IMR-90 (cell line): ENCODE results near the gene GLS. TPM values are rescaled to one million over a fixed set of nuclear protein-coding genes. Genes with fewer than 3 reads are reported as not detected.
A peak's percentile ranks its signal among the peaks of the same experiment; 100 is the strongest.

Experiments
- ATAC-seq: fragments of 200-7000 bp; cut with Tn5 transposase; 2 replicates; pipeline ENCODE4 v1.9.1; 2020; ENCODE audit warnings: low read depth, mild to moderate bottlenecking, moderate library complexity
- BruUV-seq: library from RNA; stranded (reverse); fragments of 400-500 nt; replicated peaks from 2 replicates; lab custom pipeline; 2021; lab: Mats Ljungman, UMichigan
- CTCF ChIA-PET: fragments of 300-600 bp; formaldehyde crosslinking; extraction: SDS; loops from one replicate; lab custom pipeline; 2021; ENCODE audit warnings: antibody characterized with exemption; lab: Yijun Ruan, JAX
- POLR2A ChIA-PET: fragments of 300-600 bp; sonication (Branson Sonifier 250); formaldehyde crosslinking; loops from one replicate; lab custom pipeline; 2022; ENCODE audit warnings: antibody characterized with exemption; ENCODE audit not compliant: unreplicated experiment; lab: Charles Lee
- DNase-seq: peaks from one replicate; pipeline ENCODE4 v3.0.0; 2013
- H2AFZ ChIP-seq: replicated peaks from 2 replicates; pipeline ENCODE3; 2013; ENCODE audit warnings: low read length, mild to moderate bottlenecking; ENCODE audit not compliant: poor library complexity
- H2AK5ac ChIP-seq: 2 replicates; pipeline ENCODE4 v1.6.1; 2013; ENCODE audit warnings: low read depth, low read length, inconsistent platforms
- H2AK9ac ChIP-seq: replicated peaks from 2 replicates; pipeline ENCODE3; 2013; ENCODE audit warnings: mild to moderate bottlenecking, low read depth, low read length, moderate library complexity; ENCODE audit not compliant: poor library complexity
- H2BK120ac ChIP-seq: 2 replicates; pipeline ENCODE4 v1.6.1; 2013; ENCODE audit warnings: low read depth, low read length, inconsistent platforms
- H2BK15ac ChIP-seq: 3 replicates; pipeline ENCODE4 v1.6.1; 2013; ENCODE audit warnings: low read depth, low read length, inconsistent platforms
- H2BK20ac ChIP-seq: 2 replicates; pipeline ENCODE4 v1.6.1; 2013; ENCODE audit warnings: low read depth, mild to moderate bottlenecking, inconsistent platforms, low read length, moderate library complexity
- H2BK5ac ChIP-seq: 2 replicates; pipeline ENCODE4 v1.6.1; 2013; ENCODE audit warnings: mild to moderate bottlenecking, low read depth, low read length, inconsistent platforms; ENCODE audit not compliant: poor library complexity, severe bottlenecking
- H3K14ac ChIP-seq: replicated peaks from 2 replicates; pipeline ENCODE4 v1.6.1; 2013; ENCODE audit warnings: low read depth, low read length, inconsistent platforms
- H3K18ac ChIP-seq: 2 replicates; pipeline ENCODE4 v1.6.1; 2013; ENCODE audit warnings: low read depth, low read length, control low read depth
- H3K23ac ChIP-seq: 2 replicates; pipeline ENCODE4 v1.6.1; 2013; ENCODE audit warnings: low read depth, low read length, inconsistent platforms
- H3K27ac ChIP-seq: 2 replicates; pipeline ENCODE4 v1.5.1; 2013; ENCODE audit warnings: mild to moderate bottlenecking, control low read depth, low read length; ENCODE audit not compliant: insufficient read depth
- H3K27me3 ChIP-seq: 2 replicates; pipeline ENCODE4 v1.6.1; 2013; ENCODE audit warnings: low read length; ENCODE audit not compliant: control insufficient read depth, insufficient read depth
- H3K36me3 ChIP-seq: 2 replicates; pipeline ENCODE4 v1.6.1; 2013; ENCODE audit warnings: low read length, mixed read lengths; ENCODE audit not compliant: control insufficient read depth, insufficient read depth
- H3K4ac ChIP-seq: 2 replicates; pipeline ENCODE4 v1.6.1; 2013; ENCODE audit warnings: low read depth, low read length, inconsistent platforms
- H3K4me1 ChIP-seq: 2 replicates; pipeline ENCODE4 v1.6.1; 2013; ENCODE audit warnings: low read length, mixed read lengths; ENCODE audit not compliant: control insufficient read depth, insufficient read depth
- H3K4me2 ChIP-seq: 2 replicates; pipeline ENCODE4 v1.6.1; 2013; ENCODE audit warnings: low read depth, mild to moderate bottlenecking, control low read depth, low read length, moderate library complexity
- H3K4me3 ChIP-seq: 2 replicates; pipeline ENCODE4 v1.5.1; 2013; ENCODE audit warnings: low read depth, mild to moderate bottlenecking, control low read depth, low read length, moderate library complexity; ENCODE audit not compliant: insufficient read depth
- H3K56ac ChIP-seq: 2 replicates; pipeline ENCODE4 v1.6.1; 2013; ENCODE audit warnings: low read length, inconsistent platforms; ENCODE audit not compliant: insufficient read depth; ENCODE audit errors: extremely low read depth
- H3K79me1 ChIP-seq, 2 experiments: 2 replicates each; pipeline ENCODE4 v1.6.1; 2013; ENCODE audit warnings: low read length in 2 of 2, inconsistent platforms in 1 of 2, low read depth in 1 of 2
- H3K9ac ChIP-seq: 2 replicates; pipeline ENCODE4 v1.6.1; 2013; ENCODE audit warnings: low read depth, low read length, control low read depth
- H3K9me1 ChIP-seq: 2 replicates; pipeline ENCODE4 v1.6.1; 2013; ENCODE audit warnings: low read length, inconsistent platforms; ENCODE audit not compliant: insufficient read depth
- H3K9me3 ChIP-seq: 2 replicates; pipeline ENCODE4 v1.6.1; 2013; ENCODE audit warnings: low read length; ENCODE audit not compliant: control insufficient read depth, insufficient read depth
- H4K20me1 ChIP-seq: 2 replicates; pipeline ENCODE4 v1.6.1; 2013; ENCODE audit warnings: low read length, inconsistent platforms; ENCODE audit not compliant: insufficient read depth
- H4K5ac ChIP-seq: 2 replicates; pipeline ENCODE4 v1.6.1; 2013; ENCODE audit warnings: mild to moderate bottlenecking, low read depth, low read length, control low read depth
- H4K8ac ChIP-seq, 2 experiments: 2 replicates each; pipeline ENCODE4 v1.6.1; 2013; ENCODE audit warnings: low read depth in 2 of 2, low read length in 2 of 2, control low read depth in 1 of 2, inconsistent platforms in 1 of 2
- H4K91ac ChIP-seq: 2 replicates; pipeline ENCODE4 v1.6.1; 2013; ENCODE audit warnings: low read depth, low read length, inconsistent platforms; ENCODE audit not compliant: insufficient read depth
- BHLHE40 ChIP-seq: fragments of 150-350 bp; IDR thresholded peaks from 2 replicates; pipeline ENCODE4 v1.6.1; 2016; ENCODE audit warnings: mild to moderate bottlenecking, low read depth, low read length
- CEBPB ChIP-seq: IDR thresholded peaks from 2 replicates; pipeline ENCODE4 v1.6.1; 2012; ENCODE audit warnings: low read depth, low read length, improper control_type of control experiment
- CHD1 ChIP-seq: IDR thresholded peaks from 2 replicates; pipeline ENCODE4 v1.6.1; 2012; ENCODE audit warnings: low read depth, low read length, improper control_type of control experiment
- CTCF ChIP-seq: conservative IDR thresholded peaks from 2 replicates; pipeline ENCODE4 v1.5.1; 2012; ENCODE audit warnings: mild to moderate bottlenecking, low read depth, low read length, improper control_type of control experiment
- ELK1 ChIP-seq: fragments of 150-350 bp; IDR thresholded peaks from 2 replicates; pipeline ENCODE4 v1.6.1; 2016; ENCODE audit warnings: low read depth, mild to moderate bottlenecking, low read length, moderate library complexity, borderline replicate concordance
- FOS ChIP-seq: fragments of 150-350 bp; IDR thresholded peaks from 2 replicates; pipeline ENCODE4 v1.6.1; 2016; ENCODE audit warnings: low read depth, low read length
- MAFK ChIP-seq: IDR thresholded peaks from 2 replicates; pipeline ENCODE4 v1.6.1; 2012; ENCODE audit warnings: low read depth, low read length, improper control_type of control experiment
- MAZ ChIP-seq: IDR thresholded peaks from 2 replicates; pipeline ENCODE4 v1.6.1; 2012; ENCODE audit warnings: low read depth, mild to moderate bottlenecking, low read length, improper control_type of control experiment, moderate library complexity, borderline replicate concordance
- MXI1 ChIP-seq: IDR thresholded peaks from 2 replicates; pipeline ENCODE4 v1.6.1; 2012; ENCODE audit warnings: low read depth, mild to moderate bottlenecking, low read length, moderate library complexity, borderline replicate concordance
- NFE2L2 ChIP-seq: fragments of 150-350 bp; IDR thresholded peaks from 2 replicates; pipeline ENCODE4 v1.6.1; 2016; ENCODE audit warnings: low read depth, mild to moderate bottlenecking, low read length
- POLR2A ChIP-seq: IDR thresholded peaks from 2 replicates; pipeline ENCODE4 v1.6.1; 2012; ENCODE audit warnings: mild to moderate bottlenecking, low read depth, low read length
- RAD21 ChIP-seq: IDR thresholded peaks from 2 replicates; pipeline ENCODE4 v1.6.1; 2012; ENCODE audit warnings: low read length, improper control_type of control experiment
- RCOR1 ChIP-seq: IDR thresholded peaks from 2 replicates; pipeline ENCODE4 v1.6.1; 2012; ENCODE audit warnings: mild to moderate bottlenecking, low read length, improper control_type of control experiment; ENCODE audit not compliant: insufficient replicate concordance
- RFX5 ChIP-seq: IDR thresholded peaks from 2 replicates; pipeline ENCODE4 v1.8.0; 2012; ENCODE audit warnings: low read depth, mild to moderate bottlenecking, low read length, moderate library complexity
- SMC3 ChIP-seq: fragments of 150-350 bp; IDR thresholded peaks from 2 replicates; pipeline ENCODE4 v1.6.1; 2016; ENCODE audit warnings: low read depth, mild to moderate bottlenecking, antibody characterized with exemption, low read length, moderate library complexity
- WGBS, 2 experiments: methylation state at CpG; one replicate each; pipeline versions ENCODE4 v1.1.5 to v1.1.7; 2013; ENCODE audit warnings: missing lambda C conversion rate in 2 of 2; ENCODE audit not compliant: insufficient read length in 1 of 2; ENCODE audit errors: extremely low coverage in 2 of 2; 5-methylcytosine and 5-hydroxymethylcytosine counted together
- dilution Hi-C: fragments of 300-500 bp; cut with HindIII; formaldehyde crosslinking; loops from one replicate; pipeline ENCODE4 v1.14.3; 2018; ENCODE audit warnings: low sequenced_read_pairs; ENCODE audit not compliant: unreplicated experiment
- in situ Hi-C: fragments of 300-500 bp; cut with MboI; formaldehyde crosslinking; loops from 3 replicates; pipeline ENCODE4 v1.14.3; 2019; ENCODE audit warnings: low sequenced_read_pairs, inconsistent platforms, mixed read lengths
- intact Hi-C: fragments of 100-400 bp; cut with micrococcal nuclease; formaldehyde crosslinking; loops from 2 replicates; pipeline ENCODE4 v1.10.0; 2022
- polyA plus RNA-seq, 3 experiments: library from polyadenylated mRNA; depleted of rRNA; stranded (reverse); fragments of >200 nt; gene quantifications; 2 replicates each; pipeline ENCODE4 v1.2.3, GENCODE V29; 2012; ENCODE audit warnings: low replicate concordance in 1 of 3
- total RNA-seq: library from RNA; depleted of rRNA; stranded (reverse); fragments of >200 nt; gene quantifications from 2 replicates; pipeline ENCODE4 v1.2.3, GENCODE V29; 2012
- TF ChIP-seq, protein P1 (sequence below): fragments of 150-350 bp; IDR thresholded peaks from 2 replicates; pipeline ENCODE4 v1.6.1; 2017; ENCODE audit warnings: mild to moderate bottlenecking, antibody characterized with exemption, low read length, low read depth

The GLS gene
- total and polyA plus RNA-seq, 2 of the 4 experiments (the other 2 are of a cell fraction) = 87.5 to 130 TPM

DNA sequence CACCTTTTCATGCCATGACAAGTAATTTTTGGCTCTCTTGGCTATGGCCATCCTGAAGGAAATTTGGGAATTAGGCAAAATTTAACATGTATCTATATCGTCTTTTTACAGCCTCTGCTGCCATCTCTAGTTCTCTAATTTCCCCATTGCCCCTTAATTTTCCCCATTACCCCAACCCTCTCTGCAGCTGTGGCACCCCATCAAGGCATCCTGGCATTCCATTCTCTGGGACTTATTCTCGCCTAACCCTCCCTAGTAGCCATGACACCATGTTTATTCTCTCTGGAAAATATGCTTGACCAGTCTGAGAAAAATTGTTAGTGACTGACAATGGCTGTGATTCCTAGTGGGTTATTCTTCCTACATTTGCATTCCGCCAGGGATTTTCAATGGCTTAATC lies 43.9 kb upstream of the GLS start:
- H2AK5ac ChIP-seq = peak overlapping the region; percentile 86; the same call in 1 of the 2 replicates
- BruUV-seq = no TSS peak
- H3K4me1 ChIP-seq = peaks cover 14% of the 10 kb centered on the region
- peak overlapping the region in 1 of 2 experiments; percentile 27; a peak in 1 of 4 replicates for H4K8ac ChIP-seq
- no peak overlapping the region for H2AFZ ChIP-seq
- H3K4ac ChIP-seq = peak overlapping the region; percentile 54
- no peak overlapping the region for H3K56ac ChIP-seq
- POLR2A ChIA-PET = no interaction called here
- WGBS, 2 experiments = 80% methylated on average over 1 of the region's 3 CpGs; no CpG with 5 or more reads in 1 of the 2 experiments
- H3K18ac ChIP-seq = peak overlapping the region; percentile 25; the same call in 1 of the 2 replicates
- H2BK15ac ChIP-seq = peak overlapping the region; percentile 50; the same call in 1 of the 3 replicates
- H3K9me1 ChIP-seq = peaks cover 13% of the 10 kb centered on the region; the same call in 1 of the 2 replicates
- no peak overlapping the region for H3K9ac ChIP-seq
- H3K4me2 ChIP-seq = no peak overlapping the region
- H3K36me3 ChIP-seq = no peaks in the 10 kb centered on the region
- CTCF ChIA-PET = no interaction called here
- H4K5ac ChIP-seq = no peak overlapping the region
- peak overlapping the region; percentile 4; the same call in 1 of the 2 replicates for H4K91ac ChIP-seq
- H4K20me1 ChIP-seq = no peaks in the 10 kb centered on the region
- in situ Hi-C loops (no loop called here), intact Hi-C loops (loop anchor here (5.0 kb wide), 1 partner anchor 46 kb away; the partner anchor contains the start of gene GLS), dilution Hi-C loops (no loop called here)
- no peak overlapping the region for H3K23ac ChIP-seq
- H2BK20ac ChIP-seq = peak overlapping the region; percentile 60
- ATAC-seq (no peak), DNase-seq (no peak)
- no peak overlapping the region for H3K4me3 ChIP-seq
- H3K79me1 ChIP-seq = peaks cover 0 to 8% of the 10 kb centered on the region in 2 experiments; a peak in 1 of 4 replicates
- H3K14ac ChIP-seq = peak overlapping the region; percentile 5; the same call in 1 of the 2 replicates
- H2BK5ac ChIP-seq = peak overlapping the region; percentile 25
- H2BK120ac ChIP-seq = peak overlapping the region; percentile 66
- H3K27me3 ChIP-seq = no peaks in the 10 kb centered on the region
- 0 out of 2 replicates have a peak overlapping the region, but pooled peaks have one; percentile 25 for H3K27ac ChIP-seq
- TF ChIP-seq NFE2L2 (no peak), FOS (no peak), CHD1 (no peak), BHLHE40 (no peak), MXI1 (no peak), MAZ (no peak), MAFK (no peak), RFX5 (no peak), RAD21 (no peak), CTCF (no peak), CEBPB (no peak), ELK1 (no peak), RCOR1 (no peak), SMC3 (no peak), POLR2A (no peak)
- TF ChIP-seq, protein P1, sequence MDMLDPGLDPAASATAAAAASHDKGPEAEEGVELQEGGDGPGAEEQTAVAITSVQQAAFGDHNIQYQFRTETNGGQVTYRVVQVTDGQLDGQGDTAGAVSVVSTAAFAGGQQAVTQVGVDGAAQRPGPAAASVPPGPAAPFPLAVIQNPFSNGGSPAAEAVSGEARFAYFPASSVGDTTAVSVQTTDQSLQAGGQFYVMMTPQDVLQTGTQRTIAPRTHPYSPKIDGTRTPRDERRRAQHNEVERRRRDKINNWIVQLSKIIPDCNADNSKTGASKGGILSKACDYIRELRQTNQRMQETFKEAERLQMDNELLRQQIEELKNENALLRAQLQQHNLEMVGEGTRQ = no peak
- no peak overlapping the region for H2AK9ac ChIP-seq
- H3K9me3 ChIP-seq = no peaks in the 10 kb centered on the region
